DMS53 (cell line): ENCODE measurements around the gene SLC35F3.

ENCODE experiments used
- DNase-seq: peaks from one replicate; lab custom pipeline; 2025; lab: John Stamatoyannopoulos, UW

SLC35F3 gene

GRCh38 chr1:234369033-234369430 is 464.6 kb downstream of the SLC35F3 start:
- no peak for DNase-seq

- peak; percentile 25 for DNase-seq
These were observed 465.3 kb downstream of the SLC35F3 start for GRCh38 chr1:234369784-234370183.

- DNase-seq = peak; percentile 70
These were observed 466.9 kb downstream of the SLC35F3 start for GRCh38 chr1:234371414-234371813.

GRCh38 chr1:234372011-234372757 is 467.7 kb downstream of the SLC35F3 start:
- peak; percentile 29 for DNase-seq

- peak; percentile 98 for DNase-seq
These were observed 468.8 kb downstream of the SLC35F3 start, which contains the start of gene COA6 for GRCh38 chr1:234373064-234373958. Gene COA6, plus strand, starts transcription at chr1:234373456. Its CDS starts 11 bp downstream, at chr1:234373467.

GRCh38 chr1:234373959-234374254 is 469.4 kb downstream of the SLC35F3 start:
- no peak for DNase-seq
